Measurements from ENCODE around the gene CD3E.

Gene CD3E

GRCh38 chr11:118313242-118313641 is 8.7 kb downstream of the CD3E start:
- no peak overlapping the region for H3K27ac ChIP-seq
- TF ChIP-seq ZFX (IDR thresholded peaks at IDR 0.05; ENCODE audit: borderline replicate concordance) (no peak), CTCF (IDR thresholded peaks at IDR 0.05) (no peak)

- TF ChIP-seq ZFX (IDR thresholded peaks at IDR 0.05; ENCODE audit: borderline replicate concordance) (no peak), CTCF (IDR thresholded peaks at IDR 0.05) (no peak)
- H3K27ac ChIP-seq: no peak overlapping the region
Observed at GRCh38 chr11:118314988-118315411, 10.5 kb downstream of the CD3E start.

GRCh38 chr11:118318124-118318523 is 13.6 kb downstream of the CD3E start:
- TF ChIP-seq CTCF (IDR thresholded peaks at IDR 0.05): no peak
- no peak for TF ChIP-seq ZFX (IDR thresholded peaks at IDR 0.05; ENCODE audit: borderline replicate concordance)

GRCh38 chr11:118318581-118319336 is 14.2 kb downstream of the CD3E start:
- TF ChIP-seq ZFX (IDR thresholded peaks at IDR 0.05; ENCODE audit: borderline replicate concordance) (no peak), CTCF (IDR thresholded peaks at IDR 0.05) (no peak)
- H3K27ac ChIP-seq: no peak overlapping the region

More at GRCh38 chr11:118318124-118318523, 13.6 kb downstream of the CD3E start:
- H3K27ac ChIP-seq: no peak overlapping the region

- TF ChIP-seq CTCF (IDR thresholded peaks at IDR 0.05): no peak
- TF ChIP-seq ZFX (IDR thresholded peaks at IDR 0.05; ENCODE audit: borderline replicate concordance): no peak
- H3K27ac ChIP-seq: no peak overlapping the region
Observed at GRCh38 chr11:118319337-118319707, 14.8 kb downstream of the CD3E start.

GRCh38 chr11:118320515-118320914 is 16.0 kb downstream of the CD3E start:
- TF ChIP-seq CTCF (IDR thresholded peaks at IDR 0.05): no peak
- TF ChIP-seq ZFX (IDR thresholded peaks at IDR 0.05; ENCODE audit: borderline replicate concordance): no peak
- no peak overlapping the region for H3K27ac ChIP-seq

GRCh38 chr11:118321386-118322082 is 17.0 kb downstream of the CD3E start:
- no peak for TF ChIP-seq ZFX (IDR thresholded peaks at IDR 0.05; ENCODE audit: borderline replicate concordance)
- TF ChIP-seq CTCF (IDR thresholded peaks at IDR 0.05): no peak
- H3K27ac ChIP-seq: no peak overlapping the region
